Measurements from ENCODE around the gene CLEC7A.

GRCh38 chr12:10113075-10113474 is 16.9 kb downstream of the CLEC7A start:
- TF ChIP-seq CTCF (IDR thresholded peaks at IDR 0.05; ENCODE audit: low read depth, low read length): no peak
- no peak for TF ChIP-seq EZH2phosphoT487 (IDR thresholded peaks at IDR 0.05; ENCODE audit: low read depth)
